Lower lobe of right lung (tissue), 2 donors: ENCODE results near the gene ZNF280A. TPM values are rescaled to one million over a fixed set of nuclear protein-coding genes. Genes with fewer than 3 reads are reported as not detected.
"Not testable (repeated sequence)": the region's sequence is repeated elsewhere in the genome, so short reads cannot be mapped to it uniquely, and the experiment has no call there.

Experiments
- ATAC-seq, 2 donors: fragments of 200-7000 bp; cut with Tn5 transposase; one replicate each; pipeline ENCODE4 v1.9.1; 2020 to 2022; ENCODE audit warnings: mild to moderate bottlenecking in 2 of 2, moderate library complexity in 2 of 2
- DNase-seq: peaks from one replicate; pipeline ENCODE4 v3.0.0-alpha.2; 2020
- H3K27ac ChIP-seq: fragments of 200-600 bp; one replicate; pipeline ENCODE4 v1.8.0; 2022
- H3K27me3 ChIP-seq: fragments of 200-600 bp; one replicate; pipeline ENCODE4 v1.8.0; 2022; ENCODE audit warnings: low read depth
- H3K36me3 ChIP-seq: fragments of 200-600 bp; one replicate; pipeline ENCODE4 v1.8.0; 2022; ENCODE audit warnings: mild to moderate bottlenecking
- H3K4me1 ChIP-seq: fragments of 200-600 bp; one replicate; pipeline ENCODE4 v1.8.0; 2022
- H3K4me3 ChIP-seq: fragments of 200-600 bp; one replicate; pipeline ENCODE4 v1.8.0; 2022; ENCODE audit warnings: mild to moderate bottlenecking
- H3K9me3 ChIP-seq: fragments of 200-600 bp; one replicate; pipeline ENCODE4 v1.8.0; 2022
- CTCF ChIP-seq: fragments of 200-600 bp; IDR thresholded peaks from one replicate; pipeline ENCODE4 v1.8.0; 2022; ENCODE audit warnings: antibody characterized with exemption, mild to moderate bottlenecking
- intact Hi-C: fragments of 100-400 bp; cut with DNase I; formaldehyde crosslinking; loops from one replicate; pipeline ENCODE4 v1.11.0; 2022
- total RNA-seq: library from RNA; stranded (reverse); fragmentation: NEBNext Ultra II Directional; extraction: Animal tissue kit (Norgen Biotek cat#: 25700); gene quantifications from one replicate; pipeline ENCODE4 v1.2.1, GENCODE V29; 2021
- donor health status: DM: no; HTN: yes; CAD: no; lungs with severe emphysema.

Gene ZNF280A
- total RNA-seq, 1 donor from 2014 or later: not detected

GRCh38 chr22:22469527-22469926 lies 50.5 kb downstream of the ZNF280A start:
- no peaks in the 10 kb centered on the region for H3K4me1 ChIP-seq
- H3K9me3 ChIP-seq: peaks cover 15% of the 10 kb centered on the region
- DNase-seq (no peak), ATAC-seq (no peak)
- H3K27me3 ChIP-seq: peaks cover 4% of the 10 kb centered on the region
- no peaks in the 10 kb centered on the region for H3K36me3 ChIP-seq
- TF ChIP-seq CTCF: no peak
- intact Hi-C loops: no loop called here
- no peak overlapping the region for H3K27ac ChIP-seq
- no peak overlapping the region for H3K4me3 ChIP-seq

- H3K4me1 ChIP-seq, H3K4me3 ChIP-seq, H3K36me3 ChIP-seq, DNase-seq, H3K27ac ChIP-seq, H3K27me3 ChIP-seq, ATAC-seq, intact Hi-C loops: not testable (repeated sequence)
- peaks cover 15% of the 10 kb centered on the region for H3K9me3 ChIP-seq
Measured at GRCh38 chr22:22468794-22469469, 51.1 kb downstream of the ZNF280A start.

DNA sequence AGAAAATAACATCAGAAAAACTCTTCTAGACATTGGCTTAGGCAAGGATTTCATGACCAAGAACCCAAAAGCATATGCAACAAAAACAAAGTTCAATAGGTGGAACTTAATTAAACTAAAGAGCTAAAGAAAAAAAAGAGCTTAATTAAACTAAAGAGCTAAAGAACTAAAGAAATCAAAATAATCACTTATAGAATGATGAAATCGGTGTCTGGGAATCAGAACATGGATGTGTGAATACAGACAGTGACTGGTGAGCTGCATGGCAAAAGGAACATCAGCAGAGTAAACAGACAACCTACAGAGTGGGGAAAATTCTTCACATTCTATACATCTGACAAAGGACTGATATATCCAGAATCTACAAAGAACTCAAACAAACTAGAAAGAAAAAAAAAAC lies 53.0 kb downstream of the ZNF280A start:
- ATAC-seq (no peak), DNase-seq (no peak)
- peaks cover 15% of the 10 kb centered on the region for H3K9me3 ChIP-seq
- no peak for TF ChIP-seq CTCF
- no peak overlapping the region for H3K27ac ChIP-seq
- H3K27me3 ChIP-seq: peaks cover 22% of the 10 kb centered on the region
- H3K4me3 ChIP-seq: no peak overlapping the region
- no peaks in the 10 kb centered on the region for H3K36me3 ChIP-seq
- H3K4me1 ChIP-seq: no peaks in the 10 kb centered on the region
- intact Hi-C loops: no loop called here

DNA sequence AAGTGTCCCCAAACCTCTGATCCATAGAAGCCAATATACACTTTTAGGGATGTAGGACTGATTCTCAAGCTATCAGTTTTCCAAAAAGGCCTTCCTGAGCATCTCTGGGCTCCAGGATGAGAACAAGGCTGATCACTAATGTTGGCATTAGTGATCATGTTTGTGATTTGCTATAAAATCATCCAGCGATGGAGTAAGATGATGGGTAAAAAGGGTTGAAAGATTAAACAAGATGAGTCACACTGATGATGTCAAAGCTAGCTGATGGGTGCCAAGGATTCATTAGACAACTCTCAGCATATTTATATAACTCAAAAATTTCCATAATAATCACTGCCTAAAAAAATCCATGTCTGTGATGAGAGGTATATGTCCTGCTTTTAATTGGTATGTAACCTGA lies 54.3 kb downstream of the ZNF280A start:
- DNase-seq (no peak), ATAC-seq (no peak)
- no peaks in the 10 kb centered on the region for H3K4me1 ChIP-seq
- intact Hi-C loops: no loop called here
- H3K36me3 ChIP-seq: no peaks in the 10 kb centered on the region
- H3K27me3 ChIP-seq: peaks cover 22% of the 10 kb centered on the region
- H3K9me3 ChIP-seq: peaks cover 15% of the 10 kb centered on the region
- TF ChIP-seq CTCF: no peak
- no peak overlapping the region for H3K4me3 ChIP-seq
- H3K27ac ChIP-seq: no peak overlapping the region

DNA sequence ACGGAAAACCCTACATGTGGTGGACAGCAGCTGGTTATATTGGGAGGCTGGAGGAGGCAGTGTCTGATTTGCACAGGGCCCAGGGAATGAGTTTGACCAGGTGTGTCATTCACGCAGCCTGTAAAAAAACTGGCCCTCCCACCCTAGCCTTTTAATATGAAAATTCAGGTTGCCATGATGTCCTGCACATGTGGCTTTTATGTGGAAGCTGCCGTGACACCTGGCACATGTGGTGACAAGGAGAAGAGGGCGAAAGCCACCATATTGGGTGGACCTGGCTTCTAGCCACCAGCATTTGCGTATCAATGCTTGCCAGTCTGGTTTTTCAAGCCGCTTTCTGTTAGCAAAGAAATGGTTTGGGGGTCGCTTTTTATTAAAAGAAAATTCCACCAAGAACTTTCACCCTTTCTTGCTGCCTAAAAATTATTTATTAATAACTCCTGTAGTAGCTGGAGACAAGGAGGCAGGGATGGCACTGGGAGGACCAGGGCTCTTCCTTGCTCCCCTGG lies 54.9 kb downstream of the ZNF280A start:
- H3K27me3 ChIP-seq: peaks cover 22% of the 10 kb centered on the region
- no peak overlapping the region for H3K4me3 ChIP-seq
- peaks cover 18% of the 10 kb centered on the region for H3K9me3 ChIP-seq
- H3K4me1 ChIP-seq: no peaks in the 10 kb centered on the region
- ATAC-seq (no peak), DNase-seq (no peak)
- TF ChIP-seq CTCF: no peak
- H3K36me3 ChIP-seq: no peaks in the 10 kb centered on the region
- intact Hi-C loops: no loop called here
- no peak overlapping the region for H3K27ac ChIP-seq

DNA sequence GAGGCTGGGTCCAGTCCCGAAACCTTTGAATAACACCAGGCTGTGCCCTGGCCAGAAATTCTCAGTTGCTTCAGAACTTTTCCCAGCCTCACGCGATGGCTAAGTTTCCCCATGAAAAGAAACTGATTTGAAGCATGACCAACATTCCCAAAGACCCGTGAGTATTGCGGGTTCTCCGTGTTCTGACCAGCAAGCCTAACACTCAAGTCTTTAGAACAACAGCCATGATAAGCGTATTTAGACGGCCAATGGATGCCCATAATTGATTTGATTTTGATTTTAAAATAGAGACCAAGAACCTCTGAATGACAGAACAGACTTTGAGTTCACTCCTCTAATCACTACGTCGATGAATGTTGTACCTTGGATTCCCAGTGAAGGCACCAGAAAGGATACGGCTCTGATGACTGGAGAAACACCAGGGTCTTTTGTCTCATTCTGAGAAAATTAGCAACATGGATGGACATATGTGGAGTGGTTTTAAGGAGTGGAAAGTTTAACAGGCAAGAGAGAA lies 55.5 kb downstream of the ZNF280A start:
- intact Hi-C loops: no loop called here
- Histone ChIP-seq H3K9me3 (peaks cover 22% of the 10 kb centered on the region), H3K27ac (no peak overlapping the region), H3K36me3 (no peaks in the 10 kb centered on the region), H3K27me3 (peaks cover 22% of the 10 kb centered on the region), H3K4me1 (no peaks in the 10 kb centered on the region), H3K4me3 (no peak overlapping the region)
- no peak for TF ChIP-seq CTCF
- no peak for DNase-seq
- ATAC-seq: no peak
